Measurements from ENCODE around the gene NXPH4.

The NXPH4 gene

GRCh38 chr12:57182918-57183575 lies 33.5 kb upstream of the NXPH4 start:
- peak in 9 of 10 donors; percentile 50 to 94 (median 72) for DNase-seq
- intact Hi-C loops (cut with DNase I): loop anchor here (1.0 kb wide), 1 partner anchor 59 kb away; no protein-coding TSS in a partner anchor

GRCh38 chr12:57183939-57184725 lies 32.5 kb upstream of the NXPH4 start:
- no peak for DNase-seq
- intact Hi-C loops (cut with DNase I): loop anchor here (1.0 kb wide), 1 partner anchor 60 kb away; no protein-coding TSS in a partner anchor

GRCh38 chr12:57185403-57185802 lies 31.2 kb upstream of the NXPH4 start:
- no peak for DNase-seq
- intact Hi-C loops (cut with DNase I): no loop called here

- DNase-seq: no peak
- intact Hi-C loops (cut with DNase I): no loop called here
Measured at GRCh38 chr12:57185906-57186508, 30.6 kb upstream of the NXPH4 start.

GRCh38 chr12:57187222-57188089 lies 29.1 kb upstream of the NXPH4 start:
- DNase-seq: no peak
- intact Hi-C loops (cut with DNase I): no loop called here

GRCh38 chr12:57188090-57188425 lies 28.5 kb upstream of the NXPH4 start:
- intact Hi-C loops (cut with DNase I): no loop called here

GRCh38 chr12:57190037-57190436 lies 26.6 kb upstream of the NXPH4 start:
- DNase-seq: peak in 1 of 10 donors; percentile 44
- intact Hi-C loops (cut with DNase I): no loop called here

More at GRCh38 chr12:57188090-57188425, 28.5 kb upstream of the NXPH4 start:
- no peak for DNase-seq

- no peak for DNase-seq
Measured at GRCh38 chr12:57190821-57191220, 25.8 kb upstream of the NXPH4 start.

GRCh38 chr12:57191410-57191809 lies 25.2 kb upstream of the NXPH4 start:
- DNase-seq: no peak
- intact Hi-C loops (cut with DNase I): no loop called here

More at GRCh38 chr12:57190821-57191220, 25.8 kb upstream of the NXPH4 start:
- intact Hi-C loops (cut with DNase I): no loop called here

GRCh38 chr12:57192920-57193319 lies 23.7 kb upstream of the NXPH4 start:
- intact Hi-C loops (cut with DNase I): no loop called here
- no peak for DNase-seq

- no peak for DNase-seq
- intact Hi-C loops (cut with DNase I): no loop called here
Measured at GRCh38 chr12:57193706-57194245, 22.8 kb upstream of the NXPH4 start.

GRCh38 chr12:57194253-57194652 lies 22.3 kb upstream of the NXPH4 start:
- no peak for DNase-seq
- intact Hi-C loops (cut with DNase I): no loop called here

GRCh38 chr12:57195186-57195585 lies 21.4 kb upstream of the NXPH4 start:
- intact Hi-C loops (cut with DNase I): no loop called here
- DNase-seq: peak in 3 of 10 donors; percentile 38 to 86 (median 69)

- DNase-seq: no peak
- intact Hi-C loops (cut with DNase I): no loop called here
Measured at GRCh38 chr12:57195611-57196371, 20.8 kb upstream of the NXPH4 start.

- intact Hi-C loops (cut with DNase I): no loop called here
Measured at GRCh38 chr12:57196439-57196838, 20.2 kb upstream of the NXPH4 start.

GRCh38 chr12:57196956-57197355 lies 19.6 kb upstream of the NXPH4 start:
- no peak for DNase-seq
- intact Hi-C loops (cut with DNase I): no loop called here

More at GRCh38 chr12:57196439-57196838, 20.2 kb upstream of the NXPH4 start:
- DNase-seq: peak in 1 of 10 donors; percentile 84

GRCh38 chr12:57198329-57198728 lies 18.3 kb upstream of the NXPH4 start:
- DNase-seq: no peak
- intact Hi-C loops (cut with DNase I): no loop called here

GRCh38 chr12:57199191-57199590 lies 17.4 kb upstream of the NXPH4 start:
- intact Hi-C loops (cut with DNase I): no loop called here
- DNase-seq: no peak

GRCh38 chr12:57200497-57200896 lies 16.1 kb upstream of the NXPH4 start:
- DNase-seq: no peak
- intact Hi-C loops (cut with DNase I): no loop called here

Data from posterior cingulate gyrus (tissue), 11 donors.